GM12891 (cell line): ENCODE data around the gene PACS2.

Experiments
- POLR2A ChIP-seq: IDR thresholded peaks from 2 replicates; pipeline ENCODE4 v1.6.1; 2011; ENCODE audit warnings: low read depth, low read length, control low read depth
- POLR2AphosphoS5 ChIP-seq: IDR thresholded peaks from 2 replicates; pipeline ENCODE4 v1.6.1; 2011; ENCODE audit warnings: low read depth, low read length, control low read depth

GRCh38 chr14:105279642-105280361 lies 34.7 kb upstream of the PACS2 start:
- TF ChIP-seq POLR2A, result no peak
- TF ChIP-seq POLR2AphosphoS5, result no peak
